GM23248 (cell line): ENCODE results near the gene ZNF486. TPM values are rescaled to one million over a fixed set of nuclear protein-coding genes. Genes with fewer than 3 reads are reported as not detected.
A peak's percentile ranks its signal among the peaks of the same experiment; 100 is the strongest.
"Not testable (repeated sequence)": the region's sequence is repeated elsewhere in the genome, so short reads cannot be mapped to it uniquely, and the experiment has no call there.

Source experiments
- DNase-seq: peaks from one replicate; pipeline ENCODE4 v3.0.0-alpha.2; 2015
- H2AFZ ChIP-seq: fragments of 200-600 bp; sonication (generic); 2 replicates; pipeline ENCODE4 v1.6.1; 2016; ENCODE audit warnings: antibody characterized with exemption
- H3F3A ChIP-seq: fragments of 200-600 bp; sonication (generic); 2 replicates; pipeline ENCODE4 v1.6.1; 2016; ENCODE audit warnings: mild to moderate bottlenecking, antibody characterized with exemption, mixed run types; ENCODE audit not compliant: insufficient read depth
- H3K27ac ChIP-seq: fragments of 200-600 bp; sonication (generic); 2 replicates; pipeline ENCODE4 v1.5.1; 2016; ENCODE audit warnings: mild to moderate bottlenecking
- H3K27me3 ChIP-seq: fragments of 200-600 bp; sonication (generic); replicated peaks from 2 replicates; pipeline ENCODE4 v1.6.1; 2016; ENCODE audit warnings: mild to moderate bottlenecking; ENCODE audit not compliant: insufficient read depth
- H3K36me3 ChIP-seq: fragments of 200-600 bp; sonication (generic); 2 replicates; pipeline ENCODE4 v1.6.1; 2016; ENCODE audit warnings: low read depth, mild to moderate bottlenecking
- H3K4me1 ChIP-seq: fragments of 200-600 bp; sonication (generic); 2 replicates; pipeline ENCODE4 v1.6.1; 2016; ENCODE audit warnings: mild to moderate bottlenecking; ENCODE audit not compliant: insufficient read depth
- H3K4me2 ChIP-seq: fragments of 200-600 bp; sonication (generic); one replicate; pipeline ENCODE4 v1.6.1; 2016; ENCODE audit warnings: mild to moderate bottlenecking; ENCODE audit not compliant: unreplicated experiment
- H3K4me3 ChIP-seq: fragments of 200-600 bp; sonication (generic); 2 replicates; pipeline ENCODE4 v1.5.1; 2016; ENCODE audit warnings: mild to moderate bottlenecking
- H3K79me2 ChIP-seq: fragments of 200-600 bp; sonication (generic); 2 replicates; pipeline ENCODE4 v1.6.1; 2016; ENCODE audit warnings: mild to moderate bottlenecking; ENCODE audit not compliant: insufficient read depth
- H3K9ac ChIP-seq: fragments of 200-600 bp; sonication (generic); 2 replicates; pipeline ENCODE4 v1.6.1; 2016; ENCODE audit warnings: mild to moderate bottlenecking
- H3K9me2 ChIP-seq: fragments of 200-600 bp; sonication (generic); 2 replicates; pipeline ENCODE4 v1.6.1; 2016; ENCODE audit warnings: mixed run types, mild to moderate bottlenecking, moderate library complexity; ENCODE audit not compliant: insufficient read depth
- H3K9me3 ChIP-seq: fragments of 200-600 bp; sonication (generic); one replicate; pipeline ENCODE4 v1.6.1; 2017; ENCODE audit warnings: low read depth
- H4K20me1 ChIP-seq: fragments of 200-600 bp; sonication (generic); 2 replicates; pipeline ENCODE4 v1.6.0; 2016; ENCODE audit not compliant: insufficient read depth
- EZH2 ChIP-seq: fragments of 200-600 bp; sonication (generic); IDR thresholded peaks from 2 replicates; pipeline ENCODE4 v1.6.1; 2018; ENCODE audit warnings: antibody characterized with exemption, mild to moderate bottlenecking; ENCODE audit not compliant: insufficient read depth, poor library complexity, severe bottlenecking
- EZH2phosphoT487 ChIP-seq: fragments of 200-600 bp; sonication (generic); IDR thresholded peaks from 2 replicates; pipeline ENCODE4 v1.6.1; 2018; ENCODE audit warnings: antibody characterized with exemption, moderate library complexity, mild to moderate bottlenecking, low read depth; ENCODE audit not compliant: insufficient read depth
- WGBS, 2 experiments: methylation state at CpG; one replicate each; pipeline ENCODE4 v1.1.6; 2015 to 2017; ENCODE audit warnings: low lambda C conversion rate in 2 of 2, low coverage in 1 of 2; ENCODE audit errors: missing lambda C conversion rate in 2 of 2; 5-methylcytosine and 5-hydroxymethylcytosine counted together
- in situ Hi-C: fragments of 300-500 bp; cut with MboI; formaldehyde crosslinking; loops from 2 replicates; pipeline ENCODE4 v1.15.0; 2020
- polyA plus RNA-seq: library from polyadenylated mRNA; unstranded; fragments of >200 nt; fragmentation: Nextera tagmentation; extraction: Ambion mirVana; gene quantifications from 2 replicates; pipeline ENCODE4 v1.2.1, GENCODE V29; 2016
- total RNA-seq: library from RNA; depleted of rRNA; stranded (reverse); fragments of >200 nt; shearing (Covaris generic); gene quantifications from 2 replicates; pipeline ENCODE4 v1.2.3, GENCODE V29; 2014

The ZNF486 gene
- total and polyA plus RNA-seq, 2 experiments from 2014 or later = 3.6 to 7.5 TPM

- no peak for DNase-seq
- Histone ChIP-seq H3K9me3 (no peaks in the 10 kb centered on the region), H4K20me1 (no peaks in the 10 kb centered on the region), H2AFZ (no peak overlapping the region), H3K9ac (no peak overlapping the region), H3K36me3 (peaks cover 5% of the 10 kb centered on the region; the same call in 1 of the 2 replicates), H3K27ac (no peak overlapping the region), H3K9me2 (no peaks in the 10 kb centered on the region), H3K4me2 (no peak overlapping the region), H3K79me2 (peaks cover 29% of the 10 kb centered on the region), H3K4me3 (no peak overlapping the region), H3F3A (no peaks in the 10 kb centered on the region), H3K27me3 (no peaks in the 10 kb centered on the region), H3K4me1 (no peaks in the 10 kb centered on the region)
- TF ChIP-seq EZH2 = no peak
- no peak for TF ChIP-seq EZH2phosphoT487
- in situ Hi-C loops = no loop called here
Measured at GRCh38 chr19:20182222-20182785, 15.3 kb downstream of the ZNF486 start.

- Histone ChIP-seq H3K9ac (no peak overlapping the region), H3K4me3 (no peak overlapping the region), H3K9me2 (no peaks in the 10 kb centered on the region), H3K4me1 (no peaks in the 10 kb centered on the region), H3K79me2 (no peaks in the 10 kb centered on the region; the same call in 1 of the 2 replicates), H3F3A (no peaks in the 10 kb centered on the region), H2AFZ (no peak overlapping the region), H3K36me3 (peaks cover 38% of the 10 kb centered on the region), H3K27ac (no peak overlapping the region), H3K27me3 (no peaks in the 10 kb centered on the region), H3K9me3 (no peaks in the 10 kb centered on the region), H3K4me2 (no peak overlapping the region), H4K20me1 (no peaks in the 10 kb centered on the region)
- in situ Hi-C loops = no loop called here
- DNase-seq = peak; percentile 43
- TF ChIP-seq EZH2 = no peak
- no peak for TF ChIP-seq EZH2phosphoT487
- 42 to 43% methylated on average over 4 of the region's 4 CpGs for WGBS, 2 experiments
Measured at GRCh38 chr19:20186174-20186573, 19.2 kb downstream of the ZNF486 start.

GRCh38 chr19:20197747-20198146 is 30.7 kb downstream of the ZNF486 start:
- DNase-seq = no peak
- Histone ChIP-seq H3F3A (no peaks in the 10 kb centered on the region), H3K4me2 (no peak overlapping the region), H4K20me1 (no peaks in the 10 kb centered on the region), H3K9ac (no peak overlapping the region), H3K36me3 (peaks cover 47% of the 10 kb centered on the region), H3K9me2 (no peaks in the 10 kb centered on the region), H3K4me3 (no peak overlapping the region), H2AFZ (no peak overlapping the region), H3K79me2 (no peaks in the 10 kb centered on the region), H3K9me3 (no peaks in the 10 kb centered on the region), H3K4me1 (no peaks in the 10 kb centered on the region), H3K27me3 (no peaks in the 10 kb centered on the region), H3K27ac (no peak overlapping the region)
- WGBS, 2 experiments = 92 to 96% methylated on average over 3 of the region's 3 CpGs
- in situ Hi-C loops = no loop called here
- TF ChIP-seq EZH2phosphoT487 (no peak), EZH2 (no peak)

GRCh38 chr19:20209051-20209450 is 42.0 kb downstream of the ZNF486 start:
- Histone ChIP-seq H3K9ac (no peak overlapping the region), H3K27ac (no peak overlapping the region), H4K20me1 (no peaks in the 10 kb centered on the region), H3K4me3 (no peak overlapping the region), H3K27me3 (no peaks in the 10 kb centered on the region), H3K79me2 (no peaks in the 10 kb centered on the region), H3K9me2 (no peaks in the 10 kb centered on the region), H3F3A (no peaks in the 10 kb centered on the region), H3K9me3 (no peaks in the 10 kb centered on the region), H3K4me1 (no peaks in the 10 kb centered on the region), H3K36me3 (no peaks in the 10 kb centered on the region), H3K4me2 (no peak overlapping the region), H2AFZ (no peak overlapping the region)
- no peak for DNase-seq
- 32 to 34% methylated on average over 2 of the region's 2 CpGs for WGBS, 2 experiments
- in situ Hi-C loops = no loop called here
- no peak for TF ChIP-seq EZH2
- TF ChIP-seq EZH2phosphoT487 = no peak

- H3F3A ChIP-seq, in situ Hi-C loops, H3K9me3 ChIP-seq, H3K79me2 ChIP-seq, H4K20me1 ChIP-seq, H3K27me3 ChIP-seq, H3K4me2 ChIP-seq, H3K9me2 ChIP-seq, DNase-seq, H3K9ac ChIP-seq, H3K4me3 ChIP-seq, H3K27ac ChIP-seq, H2AFZ ChIP-seq, H3K36me3 ChIP-seq, H3K4me1 ChIP-seq: not testable (repeated sequence)
- 97 to 100% methylated on average over 2 to 11 of the region's 26 CpGs for WGBS, 2 experiments
Measured at GRCh38 chr19:20214366-20214765, 47.4 kb downstream of the ZNF486 start.

- H3K79me2 ChIP-seq, H3K9me3 ChIP-seq, H3K9me2 ChIP-seq, H4K20me1 ChIP-seq, H3K4me3 ChIP-seq, H3K27me3 ChIP-seq, in situ Hi-C loops, H3K9ac ChIP-seq, H3K27ac ChIP-seq, DNase-seq, H3K4me2 ChIP-seq, H3K36me3 ChIP-seq, H3K4me1 ChIP-seq, H3F3A ChIP-seq, H2AFZ ChIP-seq: not testable (repeated sequence)
- WGBS, 2 experiments = 0 to 11% methylated on average over 1 of the region's 1 CpG
Measured at GRCh38 chr19:20221605-20222004, 54.6 kb downstream of the ZNF486 start.
